Stomach smooth muscle (tissue), 2 donors: ENCODE results near the gene GABARAP.
"Not testable (repeated sequence)": the region's sequence is repeated elsewhere in the genome, so short reads cannot be mapped to it uniquely, and the experiment has no call there.

Experiments
- H3K27ac ChIP-seq: one replicate; pipeline ENCODE4 v1.7.0; 2013; ENCODE audit warnings: mild to moderate bottlenecking, low read length, inconsistent platforms
- H3K27me3 ChIP-seq, 2 donors: one replicate each; pipeline ENCODE4 v1.7.0; 2013; ENCODE audit warnings: low read length in 2 of 2; ENCODE audit not compliant: insufficient read depth in 2 of 2, control insufficient read depth in 1 of 2
- H3K36me3 ChIP-seq, 2 donors: one replicate each; pipeline ENCODE4 v1.7.0; 2013; ENCODE audit warnings: low read length in 2 of 2; ENCODE audit not compliant: control insufficient read depth in 2 of 2, insufficient read depth in 2 of 2
- H3K4me1 ChIP-seq: one replicate; pipeline ENCODE4 v1.7.0; 2013; ENCODE audit warnings: low read length; ENCODE audit not compliant: control insufficient read depth, insufficient read depth
- H3K4me3 ChIP-seq, 2 donors: one replicate each; pipeline ENCODE4 v1.7.0; 2013; ENCODE audit warnings: low read length in 2 of 2
- H3K9ac ChIP-seq, 2 donors: one replicate each; pipeline ENCODE4 v1.7.0; 2013; ENCODE audit warnings: low read length in 2 of 2, mild to moderate bottlenecking in 1 of 2
- H3K9me3 ChIP-seq, 2 donors: one replicate each; pipeline ENCODE4 v1.7.0; 2013; ENCODE audit warnings: low read length in 2 of 2; ENCODE audit not compliant: control insufficient read depth in 2 of 2
- donor health status: healthy.
- donor health status: Pancreatic carcinoma.

The GABARAP gene

GRCh38 chr17:7249830-7250229 is 7.6 kb upstream of the GABARAP start:
- H3K4me3 ChIP-seq, result peak overlapping the region; percentile 87
- H3K27ac ChIP-seq, result peak overlapping the region; percentile 99
- H3K27me3 ChIP-seq, result no peaks in the 10 kb centered on the region
- H3K36me3 ChIP-seq, result peaks cover 20 to 22% of the 10 kb centered on the region in 2 donors
- H3K9ac ChIP-seq, result peak overlapping the region; percentile 82 to 98
- peaks cover 30% of the 10 kb centered on the region for H3K4me1 ChIP-seq
- H3K9me3 ChIP-seq, result no peaks in the 10 kb centered on the region

- Histone ChIP-seq H3K4me1 (peaks cover 30% of the 10 kb centered on the region), H3K27ac (no peak overlapping the region), H3K9me3 (no peaks in the 10 kb centered on the region), H3K9ac (no peak overlapping the region), H3K27me3 (no peaks in the 10 kb centered on the region), H3K4me3 (no peak overlapping the region), H3K36me3 (peaks cover 20 to 21% of the 10 kb centered on the region in 2 donors)
Measured at GRCh38 chr17:7249214-7249613, 7.0 kb upstream of the GABARAP start.

GRCh38 chr17:7248796-7249195 is 6.5 kb upstream of the GABARAP start:
- no peak overlapping the region for H3K4me3 ChIP-seq
- peaks cover 19 to 23% of the 10 kb centered on the region in 2 donors for H3K36me3 ChIP-seq
- no peaks in the 10 kb centered on the region for H3K9me3 ChIP-seq
- no peak overlapping the region for H3K9ac ChIP-seq
- peaks cover 32% of the 10 kb centered on the region for H3K4me1 ChIP-seq
- no peaks in the 10 kb centered on the region for H3K27me3 ChIP-seq
- no peak overlapping the region for H3K27ac ChIP-seq

- H3K9me3 ChIP-seq, result no peaks in the 10 kb centered on the region
- H3K27ac ChIP-seq, result no peak overlapping the region
- no peaks in the 10 kb centered on the region for H3K27me3 ChIP-seq
- H3K36me3 ChIP-seq, result peaks cover 19 to 23% of the 10 kb centered on the region in 2 donors
- H3K9ac ChIP-seq, result no peak overlapping the region
- peaks cover 32% of the 10 kb centered on the region for H3K4me1 ChIP-seq
- no peak overlapping the region for H3K4me3 ChIP-seq
Measured at GRCh38 chr17:7246779-7247178, 4.5 kb upstream of the GABARAP start.

DNA sequence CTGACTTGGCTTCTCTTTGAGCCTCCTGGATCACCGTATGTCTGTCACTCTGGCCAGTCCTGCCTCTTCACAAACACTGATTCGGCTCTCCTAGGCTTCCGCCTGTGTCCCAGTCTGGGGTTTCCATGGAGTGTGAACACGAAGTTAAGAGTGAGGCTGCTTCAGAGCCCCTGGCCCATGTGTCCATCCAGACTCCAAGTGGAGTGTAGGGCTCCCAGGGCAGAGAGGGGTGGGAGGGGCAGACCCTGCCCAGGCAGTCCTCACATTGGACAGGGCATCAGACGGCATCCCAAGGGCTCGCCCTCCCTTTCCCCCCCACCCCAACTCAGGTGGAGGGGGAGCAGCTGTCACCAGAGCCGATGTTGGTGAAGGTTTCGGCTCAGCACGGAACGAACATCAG is 1.6 kb upstream of the GABARAP start:
- H3K9ac ChIP-seq, H3K4me3 ChIP-seq, H3K9me3 ChIP-seq, H3K27me3 ChIP-seq: not testable (repeated sequence)
- Histone ChIP-seq H3K36me3 (peaks cover 27 to 31% of the 10 kb centered on the region in 2 donors), H3K4me1 (peaks cover 35% of the 10 kb centered on the region), H3K27ac (peak overlapping the region; percentile 95)

- peak overlapping the region; percentile 92 to 96 for H3K4me3 ChIP-seq
- peak overlapping the region; percentile 95 for H3K27ac ChIP-seq
- no peaks in the 10 kb centered on the region for H3K9me3 ChIP-seq
- peaks cover 27 to 31% of the 10 kb centered on the region in 2 donors for H3K36me3 ChIP-seq
- H3K27me3 ChIP-seq, result no peaks in the 10 kb centered on the region
- peak overlapping the region; percentile 91 to 99 for H3K9ac ChIP-seq
- H3K4me1 ChIP-seq, result peaks cover 32% of the 10 kb centered on the region
Measured at GRCh38 chr17:7243453-7243729, 1.1 kb upstream of the GABARAP start.

GRCh38 chr17:7242717-7243452 is 636 bp upstream of the GABARAP start:
- no peaks in the 10 kb centered on the region for H3K9me3 ChIP-seq
- peaks cover 27 to 31% of the 10 kb centered on the region in 2 donors for H3K36me3 ChIP-seq
- H3K4me1 ChIP-seq, result peaks cover 32% of the 10 kb centered on the region
- H3K27ac ChIP-seq, result peak overlapping the region; percentile 95
- H3K4me3 ChIP-seq, result peak overlapping the region; percentile 92 to 96
- peak overlapping the region; percentile 91 to 99 for H3K9ac ChIP-seq
- H3K27me3 ChIP-seq, result no peaks in the 10 kb centered on the region

DNA sequence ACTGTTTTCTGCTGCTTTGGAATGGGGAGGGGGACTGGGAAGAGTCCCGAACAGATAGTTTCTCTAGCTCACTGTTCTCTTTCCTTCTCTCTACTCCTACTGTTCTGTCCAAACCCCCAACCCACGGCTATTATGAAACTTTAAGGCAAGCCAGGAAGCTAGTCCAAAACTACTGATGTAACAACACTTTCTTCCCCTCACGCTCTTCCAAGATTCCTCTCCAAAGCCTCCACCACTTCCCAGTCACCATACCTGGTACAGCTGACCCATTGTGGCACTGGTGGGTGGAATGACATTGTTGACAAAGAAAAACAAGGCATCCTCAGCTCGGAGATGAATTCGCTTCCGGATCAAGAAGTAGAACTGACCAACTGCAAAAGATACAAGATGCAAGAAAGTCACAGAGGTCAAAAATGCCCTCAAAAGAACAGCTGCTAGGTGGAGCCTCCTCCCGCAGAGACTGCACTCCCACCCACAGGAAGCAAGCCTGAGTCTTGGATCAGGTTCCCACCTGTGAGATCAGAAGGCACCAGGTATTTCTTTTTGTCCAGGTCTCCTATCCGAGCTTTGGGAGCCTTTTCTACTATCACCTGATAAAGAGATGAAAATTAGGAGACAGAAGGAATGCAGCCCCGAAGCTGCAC is 1.0 kb downstream of the GABARAP start:
- peaks cover 21% of the 10 kb centered on the region in 2 donors for H3K36me3 ChIP-seq
- peak overlapping the region; percentile 92 to 96 for H3K4me3 ChIP-seq
- peaks cover 42% of the 10 kb centered on the region for H3K4me1 ChIP-seq
- no peaks in the 10 kb centered on the region for H3K27me3 ChIP-seq
- no peaks in the 10 kb centered on the region for H3K9me3 ChIP-seq
- peak overlapping the region; percentile 91 to 99 for H3K9ac ChIP-seq
- H3K27ac ChIP-seq, result peak overlapping the region; percentile 95

GRCh38 chr17:7240375-7240774 is 1.9 kb downstream of the GABARAP start:
- peaks cover 44% of the 10 kb centered on the region for H3K4me1 ChIP-seq
- H3K9me3 ChIP-seq, result no peaks in the 10 kb centered on the region
- H3K36me3 ChIP-seq, result peaks cover 22 to 24% of the 10 kb centered on the region in 2 donors
- peak overlapping the region; percentile 92 to 96 for H3K4me3 ChIP-seq
- H3K27ac ChIP-seq, result peak overlapping the region; percentile 25
- H3K9ac ChIP-seq, result peak overlapping the region in 1 of 2 donors; percentile 6
- no peaks in the 10 kb centered on the region for H3K27me3 ChIP-seq

GRCh38 chr17:7239091-7240027 is 2.9 kb downstream of the GABARAP start, which contains the start of gene PHF23:
Gene PHF23 (minus strand): TSS chr17:7239457. CDS start chr17:7239279, 178 bp downstream.
- H3K27ac ChIP-seq, result peak within 1 kb of the TSS; percentile 88
- H3K4me3 ChIP-seq, result peak within 1 kb of the TSS; percentile 92 to 96
- peaks cover 54% of the 10 kb centered on the region for H3K4me1 ChIP-seq
- H3K27me3 ChIP-seq, result no peaks in the 10 kb centered on the region
- H3K9ac ChIP-seq, result peak within 1 kb of the TSS; percentile 87 to 92
- H3K36me3 ChIP-seq, result peaks cover 21 to 24% of the 10 kb centered on the region in 2 donors
- no peaks in the 10 kb centered on the region for H3K9me3 ChIP-seq
